Breast epithelium (tissue), 3 donors: ENCODE measurements around the gene ASCC1.

Experiments
- CTCF ChIP-seq, 3 donors: fragments of 450-650 bp; IDR thresholded peaks; one replicate each; pipeline ENCODE4 v1.5.1; 2016 to 2017; ENCODE audit warnings: antibody characterized with exemption in 3 of 3, mild to moderate bottlenecking in 3 of 3, moderate library complexity in 3 of 3
- POLR2A ChIP-seq: fragments of 450-650 bp; IDR thresholded peaks from one replicate; pipeline ENCODE4 v1.6.1; 2016; ENCODE audit warnings: antibody characterized with exemption, mild to moderate bottlenecking, moderate library complexity
- POLR2AphosphoS5 ChIP-seq, 3 donors: sonication (generic); formaldehyde crosslinking; IDR thresholded peaks; one replicate each; pipeline ENCODE4 v1.6.1; 2017; ENCODE audit warnings: antibody characterized with exemption in 3 of 3

- TF ChIP-seq POLR2AphosphoS5 (IDR thresholded peaks at IDR 0.05), result no peak
- TF ChIP-seq POLR2A, result no peak
- no peak for TF ChIP-seq CTCF (IDR thresholded peaks at IDR 0.05)
Measured at GRCh38 chr10:72087969-72088888, 127.8 kb downstream of the ASCC1 start, which contains the start of gene SPOCK2.
